ENCODE data around the gene ENTR1.

The ENTR1 gene

GRCh38 chr9:136362450-136362784 is 48.0 kb downstream of the ENTR1 start:
- H3K4me3 ChIP-seq (ENCODE audit: low read depth, low read length): no peak overlapping the region
- no peak for DNase-seq (ENCODE audit: low read depth)
- TF ChIP-seq, protein P1, sequence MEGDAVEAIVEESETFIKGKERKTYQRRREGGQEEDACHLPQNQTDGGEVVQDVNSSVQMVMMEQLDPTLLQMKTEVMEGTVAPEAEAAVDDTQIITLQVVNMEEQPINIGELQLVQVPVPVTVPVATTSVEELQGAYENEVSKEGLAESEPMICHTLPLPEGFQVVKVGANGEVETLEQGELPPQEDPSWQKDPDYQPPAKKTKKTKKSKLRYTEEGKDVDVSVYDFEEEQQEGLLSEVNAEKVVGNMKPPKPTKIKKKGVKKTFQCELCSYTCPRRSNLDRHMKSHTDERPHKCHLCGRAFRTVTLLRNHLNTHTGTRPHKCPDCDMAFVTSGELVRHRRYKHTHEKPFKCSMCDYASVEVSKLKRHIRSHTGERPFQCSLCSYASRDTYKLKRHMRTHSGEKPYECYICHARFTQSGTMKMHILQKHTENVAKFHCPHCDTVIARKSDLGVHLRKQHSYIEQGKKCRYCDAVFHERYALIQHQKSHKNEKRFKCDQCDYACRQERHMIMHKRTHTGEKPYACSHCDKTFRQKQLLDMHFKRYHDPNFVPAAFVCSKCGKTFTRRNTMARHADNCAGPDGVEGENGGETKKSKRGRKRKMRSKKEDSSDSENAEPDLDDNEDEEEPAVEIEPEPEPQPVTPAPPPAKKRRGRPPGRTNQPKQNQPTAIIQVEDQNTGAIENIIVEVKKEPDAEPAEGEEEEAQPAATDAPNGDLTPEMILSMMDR (IDR thresholded peaks at IDR 0.05; ENCODE audit: low read depth, low read length, missing control alignments): no peak

DNA sequence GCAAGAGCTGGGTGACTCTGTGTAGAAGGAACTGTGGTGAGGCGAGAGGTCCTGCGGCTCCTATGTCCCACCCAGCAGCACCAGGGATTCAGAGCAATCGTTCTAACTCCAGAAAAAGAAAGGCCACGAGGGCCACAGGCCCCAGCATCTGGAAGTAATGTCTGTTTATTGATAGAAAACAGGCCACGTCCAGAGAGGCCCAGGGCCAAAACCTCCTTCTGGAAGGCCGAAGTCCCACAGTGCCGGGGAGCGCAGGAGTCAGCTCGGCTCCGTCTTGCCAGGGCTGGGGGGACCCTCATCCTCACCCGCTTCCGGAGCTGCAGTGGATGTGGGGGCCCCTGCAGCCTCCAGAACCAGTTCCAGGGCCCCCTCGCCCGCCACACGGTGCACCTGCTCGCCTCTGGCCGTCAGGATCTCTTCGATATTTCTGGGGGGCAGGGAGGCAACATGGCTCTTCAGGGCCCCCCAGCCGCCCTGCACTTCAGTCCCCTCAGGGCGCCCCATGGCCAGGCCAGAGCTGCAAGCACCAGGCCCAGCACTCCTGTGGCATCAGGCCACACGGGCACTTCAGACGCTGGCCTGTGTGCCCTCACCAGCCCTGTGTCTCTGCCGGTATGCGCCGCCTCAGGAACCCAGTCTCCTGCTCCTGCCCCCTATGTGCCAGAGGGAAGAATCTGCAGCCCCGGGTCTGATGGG is 48.5 kb downstream of the ENTR1 start:
- TF ChIP-seq, protein P1 (IDR thresholded peaks at IDR 0.05; ENCODE audit: low read depth, low read length, missing control alignments): no peak
- no peak overlapping the region for H3K4me3 ChIP-seq (ENCODE audit: low read depth, low read length)
- no peak for DNase-seq (ENCODE audit: low read depth)

- no peak overlapping the region for H3K4me3 ChIP-seq (ENCODE audit: low read depth, low read length)
- no peak for DNase-seq (ENCODE audit: low read depth)
- TF ChIP-seq, protein P1 (IDR thresholded peaks at IDR 0.05; ENCODE audit: low read depth, low read length, missing control alignments): no peak
Measured at GRCh38 chr9:136361047-136361753, 49.2 kb downstream of the ENTR1 start.

- no peak overlapping the region for H3K4me3 ChIP-seq (ENCODE audit: low read depth, low read length)
- DNase-seq (ENCODE audit: low read depth): no peak
- TF ChIP-seq, protein P1 (IDR thresholded peaks at IDR 0.05; ENCODE audit: low read depth, low read length, missing control alignments): no peak
Measured at GRCh38 chr9:136359774-136360718, 50.4 kb downstream of the ENTR1 start.

DNA sequence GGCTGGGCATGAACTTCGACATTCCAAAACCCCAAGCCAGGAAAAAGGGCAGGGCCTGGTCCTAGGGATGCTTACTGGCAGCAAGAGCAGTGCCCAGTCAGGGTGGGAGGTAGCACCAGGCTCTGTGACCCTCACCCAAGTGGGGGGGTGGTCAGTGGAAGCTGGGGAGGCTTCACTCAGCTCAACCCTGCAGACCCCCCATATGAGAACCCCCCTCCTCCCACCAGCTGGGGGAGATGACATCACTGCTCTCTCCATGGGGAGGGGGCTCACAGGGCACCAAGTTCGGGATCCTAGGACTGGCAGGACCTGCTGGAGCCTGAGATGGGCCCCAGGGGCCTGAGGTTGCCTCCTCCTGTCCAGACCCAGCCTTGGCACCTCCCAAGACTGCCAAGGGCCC is 51.5 kb downstream of the ENTR1 start:
- no peak for DNase-seq (ENCODE audit: low read depth)
- H3K4me3 ChIP-seq (ENCODE audit: low read depth, low read length): no peak overlapping the region
- TF ChIP-seq, protein P1 (IDR thresholded peaks at IDR 0.05; ENCODE audit: low read depth, low read length, missing control alignments): no peak

- TF ChIP-seq, protein P1 (IDR thresholded peaks at IDR 0.05; ENCODE audit: low read depth, low read length, missing control alignments): no peak
- no peak for DNase-seq (ENCODE audit: low read depth)
- H3K4me3 ChIP-seq (ENCODE audit: low read depth, low read length): no peak overlapping the region
Measured at GRCh38 chr9:136358016-136358415, 52.4 kb downstream of the ENTR1 start.

Data from GM12864 (cell line).